SK-N-SH treated with all-trans-retinoic acid at 6 μM for 48 hours (cell line): ENCODE results near the gene SLC2A8.

ENCODE experiments used
- ARNTL ChIP-seq: fragments of 450-650 bp; formaldehyde crosslinking; IDR thresholded peaks from 2 replicates; pipeline ENCODE4 v1.5.0; 2020; ENCODE audit warnings: low read depth, mild to moderate bottlenecking, moderate library complexity, borderline replicate concordance
- CREB5 ChIP-seq: fragments of 250-450 bp; sonication (Bioruptor Pico); IDR thresholded peaks from 2 replicates; pipeline ENCODE4 v1.5.1; 2020; ENCODE audit warnings: low read depth, mild to moderate bottlenecking, moderate library complexity
- CSDC2 ChIP-seq: fragments of 250-450 bp; sonication (Bioruptor Pico); IDR thresholded peaks from 2 replicates; pipeline ENCODE4 v1.5.0; 2020; ENCODE audit warnings: mild to moderate bottlenecking, moderate library complexity
- ISL1 ChIP-seq: fragments of 250-450 bp; sonication (Bioruptor Pico); IDR thresholded peaks from 2 replicates; pipeline ENCODE4 v2.1.2; 2022; ENCODE audit warnings: mild to moderate bottlenecking, moderate library complexity
- RARB ChIP-seq: fragments of 250-450 bp; sonication (Bioruptor Pico); IDR thresholded peaks from 2 replicates; pipeline ENCODE4 v1.8.0; 2021; ENCODE audit warnings: mild to moderate bottlenecking, moderate library complexity
- SNAI2 ChIP-seq: fragments of 250-450 bp; sonication (Bioruptor Pico); IDR thresholded peaks from 2 replicates; pipeline ENCODE4 v1.5.0; 2020; ENCODE audit warnings: mild to moderate bottlenecking, moderate library complexity
- TOX ChIP-seq: fragments of 250-450 bp; sonication (Bioruptor Pico); IDR thresholded peaks from 2 replicates; pipeline ENCODE4 v1.8.0; 2021; ENCODE audit warnings: mild to moderate bottlenecking, moderate library complexity, borderline replicate concordance
- ZFP3 ChIP-seq: fragments of 250-450 bp; sonication (Bioruptor Pico); IDR thresholded peaks from 2 replicates; pipeline ENCODE4 v1.5.0; 2020; ENCODE audit warnings: mild to moderate bottlenecking, moderate library complexity
- ZNF8 ChIP-seq: fragments of 450-650 bp; formaldehyde crosslinking; IDR thresholded peaks from 2 replicates; pipeline ENCODE4 v1.5.0; 2020; ENCODE audit warnings: mild to moderate bottlenecking, moderate library complexity
- TF ChIP-seq, protein P1 (sequence below): fragments of 250-450 bp; sonication (Bioruptor Pico); IDR thresholded peaks from 2 replicates; pipeline ENCODE4 v1.5.1; 2021; ENCODE audit warnings: mild to moderate bottlenecking, moderate library complexity
- TF ChIP-seq, protein P2 (sequence below): fragments of 250-450 bp; sonication (Bioruptor Pico); IDR thresholded peaks from 2 replicates; pipeline ENCODE4 v1.8.0; 2021; ENCODE audit warnings: low read depth, mild to moderate bottlenecking, moderate library complexity, borderline replicate concordance

GRCh38 chr9:127369428-127369827 lies 27.5 kb upstream of the SLC2A8 start:
- no peak for TF ChIP-seq RARB (CRISPR knock-in tag)
- TF ChIP-seq CREB5 (CRISPR knock-in tag) = no peak
- TF ChIP-seq ZNF8 (CRISPR knock-in tag) = no peak
- TF ChIP-seq, protein P1, sequence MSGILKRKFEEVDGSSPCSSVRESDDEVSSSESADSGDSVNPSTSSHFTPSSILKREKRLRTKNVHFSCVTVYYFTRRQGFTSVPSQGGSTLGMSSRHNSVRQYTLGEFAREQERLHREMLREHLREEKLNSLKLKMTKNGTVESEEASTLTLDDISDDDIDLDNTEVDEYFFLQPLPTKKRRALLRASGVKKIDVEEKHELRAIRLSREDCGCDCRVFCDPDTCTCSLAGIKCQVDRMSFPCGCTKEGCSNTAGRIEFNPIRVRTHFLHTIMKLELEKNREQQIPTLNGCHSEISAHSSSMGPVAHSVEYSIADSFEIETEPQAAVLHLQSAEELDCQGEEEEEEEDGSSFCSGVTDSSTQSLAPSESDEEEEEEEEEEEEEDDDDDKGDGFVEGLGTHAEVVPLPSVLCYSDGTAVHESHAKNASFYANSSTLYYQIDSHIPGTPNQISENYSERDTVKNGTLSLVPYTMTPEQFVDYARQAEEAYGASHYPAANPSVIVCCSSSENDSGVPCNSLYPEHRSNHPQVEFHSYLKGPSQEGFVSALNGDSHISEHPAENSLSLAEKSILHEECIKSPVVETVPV (CRISPR knock-in tag) = no peak
- no peak for TF ChIP-seq ISL1
- no peak for TF ChIP-seq ZFP3 (CRISPR knock-in tag)
- TF ChIP-seq CSDC2 (CRISPR knock-in tag) = no peak
- no peak for TF ChIP-seq TOX (CRISPR knock-in tag)
- no peak for TF ChIP-seq ARNTL
- no peak for TF ChIP-seq SNAI2 (CRISPR knock-in tag)
- TF ChIP-seq, protein P2, sequence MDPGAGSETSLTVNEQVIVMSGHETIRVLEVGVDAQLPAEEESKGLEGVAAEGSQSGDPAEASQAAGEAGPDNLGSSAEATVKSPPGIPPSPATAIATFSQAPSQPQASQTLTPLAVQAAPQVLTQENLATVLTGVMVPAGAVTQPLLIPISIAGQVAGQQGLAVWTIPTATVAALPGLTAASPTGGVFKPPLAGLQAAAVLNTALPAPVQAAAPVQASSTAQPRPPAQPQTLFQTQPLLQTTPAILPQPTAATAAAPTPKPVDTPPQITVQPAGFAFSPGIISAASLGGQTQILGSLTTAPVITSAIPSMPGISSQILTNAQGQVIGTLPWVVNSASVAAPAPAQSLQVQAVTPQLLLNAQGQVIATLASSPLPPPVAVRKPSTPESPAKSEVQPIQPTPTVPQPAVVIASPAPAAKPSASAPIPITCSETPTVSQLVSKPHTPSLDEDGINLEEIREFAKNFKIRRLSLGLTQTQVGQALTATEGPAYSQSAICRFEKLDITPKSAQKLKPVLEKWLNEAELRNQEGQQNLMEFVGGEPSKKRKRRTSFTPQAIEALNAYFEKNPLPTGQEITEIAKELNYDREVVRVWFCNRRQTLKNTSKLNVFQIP = no peak
